Fibroblast of upper back skin (primary cell): ENCODE results near the gene PSMA7.
"Not testable (repeated sequence)": the region's sequence is repeated elsewhere in the genome, so short reads cannot be mapped to it uniquely, and the experiment has no call there.

Experiments used
- DNase-seq: peaks from one replicate; pipeline ENCODE4 v3.0.0-alpha.2; 2013

The PSMA7 gene

DNA sequence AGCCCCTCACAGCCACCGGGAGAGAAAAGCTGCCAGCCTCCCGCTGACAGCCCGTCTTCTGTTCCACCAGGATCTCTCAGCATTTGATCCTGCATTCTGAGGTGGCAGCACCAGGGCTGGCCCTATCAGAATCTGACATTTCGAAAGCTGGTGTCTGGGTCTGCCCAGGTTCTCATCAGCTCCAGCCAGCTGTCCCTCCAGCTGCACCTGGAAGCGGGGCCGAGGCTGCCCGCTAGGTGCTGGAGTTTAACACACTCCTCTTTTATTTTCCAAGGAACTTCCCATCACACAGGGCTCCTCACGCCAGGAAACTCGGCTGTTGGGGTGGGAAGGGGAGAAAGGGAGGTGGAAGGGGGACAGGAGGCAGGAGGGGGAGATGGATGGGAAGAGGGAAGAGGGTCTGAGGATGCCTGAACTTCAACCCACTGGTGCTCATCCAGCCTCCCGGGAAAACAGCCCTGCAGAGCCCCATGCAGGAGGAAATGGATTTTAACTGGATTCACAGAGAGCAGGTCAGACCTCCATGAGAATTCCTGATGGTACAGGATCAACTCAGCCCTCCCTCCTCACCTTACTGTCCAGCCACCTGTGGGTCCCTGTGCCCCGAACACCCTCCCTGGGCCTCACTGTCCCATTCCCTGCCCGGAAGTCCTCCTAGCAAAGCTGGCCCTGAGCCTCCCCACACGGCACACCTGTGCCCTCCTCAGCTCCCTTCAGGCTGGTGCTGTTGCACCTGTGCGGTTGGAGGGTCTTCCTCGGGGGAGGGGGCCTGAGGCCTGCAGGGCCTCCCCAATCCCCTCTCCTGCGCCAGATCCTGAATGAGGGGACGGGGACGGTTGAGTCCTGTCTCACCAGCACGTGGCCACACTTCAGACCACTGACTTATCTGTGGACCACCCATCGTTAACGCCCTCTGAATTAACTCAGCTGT is 24.8 kb downstream of the PSMA7 start:
- no peak for DNase-seq

- DNase-seq: no peak
Measured at GRCh38 chr20:62117658-62118057, 25.5 kb downstream of the PSMA7 start.

GRCh38 chr20:62117362-62117646 is 25.9 kb downstream of the PSMA7 start:
- no peak for DNase-seq

- no peak for DNase-seq
Measured at GRCh38 chr20:62116558-62117361, 26.4 kb downstream of the PSMA7 start.

DNA sequence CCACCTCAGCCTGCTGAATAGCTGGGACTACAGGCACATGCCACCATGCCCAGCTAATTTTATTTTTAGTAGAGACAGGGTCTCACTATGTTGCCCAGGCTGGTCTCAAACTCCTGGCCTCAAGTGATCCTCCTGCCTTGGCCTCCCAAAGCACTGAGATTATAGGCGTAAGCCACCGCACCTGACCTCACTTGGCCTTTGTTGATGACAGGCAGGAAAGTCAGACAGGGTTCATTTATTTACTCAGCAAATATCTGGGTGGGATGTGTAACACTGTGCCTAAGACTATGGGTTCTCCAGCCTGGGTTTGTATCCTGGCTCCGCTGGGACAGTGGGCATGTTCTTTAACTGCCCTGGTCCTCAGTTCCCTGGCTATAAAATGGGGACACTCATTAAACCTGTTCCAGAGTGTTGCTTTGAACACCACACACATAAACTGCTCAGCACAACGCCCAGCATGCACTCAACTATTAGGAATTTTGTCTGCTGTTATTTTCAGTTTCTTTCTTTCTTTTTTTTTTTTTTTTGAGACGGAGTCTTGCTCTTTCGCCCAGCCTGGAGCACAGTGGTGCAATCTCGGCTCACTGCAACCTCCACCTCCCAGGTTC is 27.3 kb downstream of the PSMA7 start:
- not testable (repeated sequence) for DNase-seq

GRCh38 chr20:62114894-62115293 is 28.3 kb downstream of the PSMA7 start:
- no peak for DNase-seq

GRCh38 chr20:62112368-62112767 is 30.8 kb downstream of the PSMA7 start:
- DNase-seq: no peak

- no peak for DNase-seq
Measured at GRCh38 chr20:62111148-62111547, 32.0 kb downstream of the PSMA7 start.

GRCh38 chr20:62105592-62105991 is 37.6 kb downstream of the PSMA7 start:
- DNase-seq: no peak

GRCh38 chr20:62104791-62105345 is 38.3 kb downstream of the PSMA7 start:
- no peak for DNase-seq

DNA sequence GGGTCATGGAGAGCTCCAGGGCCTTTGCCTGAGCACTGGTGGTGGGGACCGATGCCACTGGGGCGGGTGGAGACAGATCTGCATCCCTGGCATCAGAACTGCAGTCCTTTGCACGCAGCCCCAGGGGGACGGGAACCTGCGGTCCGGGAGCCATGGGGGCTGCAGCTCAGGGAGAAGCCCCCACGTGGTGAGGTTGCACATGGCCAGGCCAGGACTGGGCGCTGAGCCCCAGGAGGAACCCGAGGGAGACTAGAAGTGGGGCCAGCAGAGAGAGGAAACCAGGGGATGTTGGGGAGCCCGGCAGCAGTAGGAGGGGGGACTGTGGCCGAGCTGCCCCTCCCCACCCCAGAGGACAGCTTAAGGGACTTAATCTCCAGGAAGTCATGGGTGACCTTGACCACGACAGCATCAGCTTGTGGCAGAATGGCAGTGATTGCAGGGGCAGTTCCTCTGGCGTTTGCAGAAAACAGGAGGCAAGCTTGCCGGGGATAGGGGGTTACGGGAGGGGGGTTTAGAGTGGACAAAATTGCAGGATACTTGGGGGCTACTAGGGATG is 38.9 kb downstream of the PSMA7 start:
- no peak for DNase-seq

DNA sequence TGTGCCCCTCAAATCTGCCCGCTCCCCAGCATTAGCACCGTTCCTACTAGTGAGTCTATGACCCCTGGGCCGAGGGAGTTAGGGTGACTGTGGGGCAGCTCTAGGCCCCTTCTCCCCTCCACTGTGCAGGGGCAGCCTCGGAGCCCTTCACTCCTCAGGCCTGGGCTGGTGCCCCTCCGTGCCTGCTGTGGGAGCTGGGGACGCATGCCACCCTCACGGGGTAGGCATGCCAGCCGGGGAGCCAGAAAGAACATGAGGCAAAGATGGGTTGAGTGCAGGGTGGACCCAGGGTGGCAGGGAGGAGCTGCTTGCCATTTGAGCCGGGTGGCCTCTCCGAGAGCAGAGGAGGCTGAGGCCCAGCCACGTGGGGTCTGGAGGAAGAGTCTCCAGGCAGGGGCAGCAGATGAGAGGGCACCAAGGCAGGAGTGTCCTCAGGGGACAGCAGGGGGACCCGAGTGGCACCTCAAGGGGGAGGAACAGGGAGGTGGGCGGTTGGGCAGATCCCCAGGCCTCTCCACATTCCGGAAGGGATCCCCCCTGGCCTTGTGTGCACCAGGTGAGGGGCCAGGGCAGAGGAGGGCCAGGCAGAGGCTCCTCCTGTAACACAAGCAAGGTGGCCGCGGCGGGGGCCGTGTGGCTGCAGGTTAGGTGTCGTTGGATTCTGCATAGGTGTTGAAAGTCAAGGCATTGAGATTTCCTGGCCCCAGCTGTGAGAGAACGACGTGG is 39.5 kb downstream of the PSMA7 start:
- DNase-seq: no peak

GRCh38 chr20:62101078-62101477 is 42.1 kb downstream of the PSMA7 start:
- no peak for DNase-seq

DNA sequence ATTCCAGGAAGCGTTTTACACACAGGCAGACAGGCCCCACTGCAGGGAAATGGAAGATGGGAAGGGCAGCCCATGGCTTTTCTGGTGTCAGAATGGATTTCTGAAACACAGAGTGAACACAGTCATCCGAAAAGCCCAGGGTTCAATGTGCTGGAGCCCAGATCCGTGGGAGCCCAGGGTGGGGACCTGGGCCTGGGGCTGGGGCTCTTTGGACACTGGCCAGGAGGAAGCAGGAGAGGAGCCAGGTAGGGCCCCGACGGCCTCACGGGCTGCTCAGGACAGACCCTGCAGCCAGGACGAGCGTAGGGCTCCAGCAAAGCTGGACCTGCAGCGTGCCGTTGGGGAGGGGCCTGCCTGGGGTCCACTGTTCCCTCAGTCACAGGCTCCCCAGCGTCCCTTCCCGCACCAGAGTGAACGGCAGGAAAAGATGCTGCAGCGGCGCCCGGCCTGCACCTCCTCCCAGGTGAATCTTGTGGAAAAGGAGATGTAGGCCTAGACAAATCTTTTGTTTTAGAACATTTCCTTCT is 45.2 kb downstream of the PSMA7 start:
- no peak for DNase-seq

- DNase-seq: no peak
Measured at GRCh38 chr20:62096421-62097380, 46.5 kb downstream of the PSMA7 start.

DNA sequence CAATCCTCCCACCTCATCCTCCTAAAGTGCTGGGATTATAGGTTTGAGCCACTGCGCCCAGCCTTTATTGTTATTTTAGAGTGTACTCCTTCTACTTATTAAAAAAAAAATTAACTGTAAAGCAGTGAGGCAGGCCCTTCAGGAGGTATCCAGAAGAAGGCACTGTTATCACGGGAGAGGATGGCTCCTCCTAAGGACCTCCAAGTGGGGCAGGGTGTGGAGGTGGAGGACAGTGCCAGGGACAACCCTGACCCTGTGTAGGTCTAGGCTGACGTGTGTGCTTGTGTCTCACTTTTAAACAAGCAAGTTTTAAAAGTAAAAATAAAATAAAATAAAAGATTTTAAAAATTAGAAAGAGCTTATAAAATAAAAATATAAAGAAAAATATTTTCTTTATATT is 53.8 kb downstream of the PSMA7 start:
- no peak for DNase-seq

- peak; percentile 25 for DNase-seq
Measured at GRCh38 chr20:62088258-62089127, 54.7 kb downstream of the PSMA7 start.

- DNase-seq: no peak
Measured at GRCh38 chr20:62087632-62088031, 55.6 kb downstream of the PSMA7 start.

DNA sequence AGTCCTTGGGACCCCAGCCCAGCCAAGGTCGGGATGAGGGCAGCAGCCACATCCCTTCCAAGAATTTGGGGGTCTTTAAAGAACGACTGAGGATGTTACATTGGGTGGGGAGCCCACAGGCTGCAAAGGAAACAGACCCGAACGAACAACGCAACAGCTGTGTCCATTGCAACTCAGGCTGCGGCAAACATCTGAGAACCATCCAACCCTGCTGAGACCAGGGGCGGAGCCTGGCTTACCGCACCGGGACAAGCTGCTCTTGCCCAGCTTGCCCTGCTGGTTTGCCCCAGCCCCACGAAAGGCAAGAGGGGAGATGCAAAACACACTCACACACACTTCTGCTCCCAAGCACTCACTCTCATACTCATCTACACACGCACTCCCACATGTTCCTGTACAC is 56.0 kb downstream of the PSMA7 start:
- no peak for DNase-seq
